ENCODE data around the gene SET. TPM values are rescaled to one million over a fixed set of nuclear protein-coding genes. Genes with fewer than 3 reads are reported as not detected.

Gene SET
- total RNA-seq, 1 donor from 2014 or later, result 382 TPM

DNA sequence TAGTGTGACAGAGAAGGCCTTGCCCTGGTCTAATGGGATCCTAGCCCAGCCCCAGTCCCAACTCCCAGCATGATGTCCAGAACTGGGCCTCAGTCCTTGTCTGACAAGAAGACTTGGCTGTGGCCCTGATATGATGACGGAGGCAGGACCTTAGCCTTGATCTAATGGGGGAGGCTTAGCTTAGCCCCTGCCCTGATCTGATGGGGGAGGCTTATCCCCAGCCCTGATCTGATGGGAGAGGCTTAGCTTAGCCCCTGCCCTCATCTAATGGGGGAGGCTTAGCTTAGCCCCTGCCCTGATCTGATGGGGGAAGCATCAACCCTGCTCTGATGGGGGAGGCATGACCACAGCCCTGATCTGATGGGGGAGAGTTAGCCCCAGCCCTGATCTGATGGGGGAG, 17.0 kb downstream of the SET start:
- DNase-seq (ENCODE audit: extremely low spot score, unreplicated experiment), result no peak
- no peak overlapping the region for H3K27ac Mint-ChIP-seq (ENCODE audit: unreplicated experiment)
- H3K27me3 Mint-ChIP-seq (ENCODE audit: unreplicated experiment), result no peaks in the 10 kb centered on the region
- H3K4me1 Mint-ChIP-seq (ENCODE audit: unreplicated experiment), result peaks cover 10% of the 10 kb centered on the region
- H3K9me3 Mint-ChIP-seq (ENCODE audit: unreplicated experiment), result no peaks in the 10 kb centered on the region
- no peak overlapping the region for H3K4me3 Mint-ChIP-seq (ENCODE audit: unreplicated experiment)
- no peaks in the 10 kb centered on the region for H3K36me3 Mint-ChIP-seq (ENCODE audit: unreplicated experiment)
- TF ChIP-seq, protein P1, sequence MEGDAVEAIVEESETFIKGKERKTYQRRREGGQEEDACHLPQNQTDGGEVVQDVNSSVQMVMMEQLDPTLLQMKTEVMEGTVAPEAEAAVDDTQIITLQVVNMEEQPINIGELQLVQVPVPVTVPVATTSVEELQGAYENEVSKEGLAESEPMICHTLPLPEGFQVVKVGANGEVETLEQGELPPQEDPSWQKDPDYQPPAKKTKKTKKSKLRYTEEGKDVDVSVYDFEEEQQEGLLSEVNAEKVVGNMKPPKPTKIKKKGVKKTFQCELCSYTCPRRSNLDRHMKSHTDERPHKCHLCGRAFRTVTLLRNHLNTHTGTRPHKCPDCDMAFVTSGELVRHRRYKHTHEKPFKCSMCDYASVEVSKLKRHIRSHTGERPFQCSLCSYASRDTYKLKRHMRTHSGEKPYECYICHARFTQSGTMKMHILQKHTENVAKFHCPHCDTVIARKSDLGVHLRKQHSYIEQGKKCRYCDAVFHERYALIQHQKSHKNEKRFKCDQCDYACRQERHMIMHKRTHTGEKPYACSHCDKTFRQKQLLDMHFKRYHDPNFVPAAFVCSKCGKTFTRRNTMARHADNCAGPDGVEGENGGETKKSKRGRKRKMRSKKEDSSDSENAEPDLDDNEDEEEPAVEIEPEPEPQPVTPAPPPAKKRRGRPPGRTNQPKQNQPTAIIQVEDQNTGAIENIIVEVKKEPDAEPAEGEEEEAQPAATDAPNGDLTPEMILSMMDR (IDR thresholded peaks at IDR 0.05), result no peak

DNA sequence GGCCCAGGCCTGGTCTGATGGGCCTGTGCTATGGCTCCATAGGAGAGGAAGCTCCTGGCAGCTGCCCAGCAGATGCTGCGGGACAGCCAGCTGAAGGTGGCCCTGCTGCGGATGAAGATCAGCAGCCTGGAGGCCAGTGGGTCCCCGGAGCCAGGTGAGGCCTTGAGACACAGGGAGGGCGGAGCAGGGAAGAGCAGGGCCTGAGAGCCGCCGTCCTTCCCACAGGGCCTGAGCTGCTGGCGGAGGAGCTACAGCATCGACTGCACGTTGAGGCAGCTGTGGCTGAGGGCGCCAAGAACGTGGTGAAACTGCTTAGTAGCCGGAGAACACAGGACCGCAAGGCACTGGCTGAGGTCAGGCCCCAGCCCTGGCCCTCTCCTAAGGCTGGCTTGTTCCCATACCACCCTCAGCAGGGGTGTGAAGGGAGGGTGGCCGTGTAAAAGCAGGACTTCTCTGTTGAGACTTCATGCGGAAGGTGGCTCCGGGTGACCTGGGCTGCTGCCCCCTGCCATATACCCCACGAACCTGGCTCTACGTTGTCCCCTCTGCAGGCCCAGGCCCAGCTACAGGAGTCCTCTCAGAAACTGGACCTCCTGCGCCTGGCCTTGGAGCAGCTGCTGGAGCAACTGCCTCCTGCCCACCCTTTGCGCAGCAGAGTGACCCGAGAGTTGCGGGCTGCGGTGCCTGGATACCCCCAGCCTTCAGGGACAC, 17.8 kb downstream of the SET start:
- H3K27me3 Mint-ChIP-seq (ENCODE audit: unreplicated experiment), result no peaks in the 10 kb centered on the region
- H3K36me3 Mint-ChIP-seq (ENCODE audit: unreplicated experiment), result no peaks in the 10 kb centered on the region
- no peak for DNase-seq (ENCODE audit: extremely low spot score, unreplicated experiment)
- no peak overlapping the region for H3K4me3 Mint-ChIP-seq (ENCODE audit: unreplicated experiment)
- H3K27ac Mint-ChIP-seq (ENCODE audit: unreplicated experiment), result no peak overlapping the region
- no peaks in the 10 kb centered on the region for H3K9me3 Mint-ChIP-seq (ENCODE audit: unreplicated experiment)
- peaks cover 5% of the 10 kb centered on the region for H3K4me1 Mint-ChIP-seq (ENCODE audit: unreplicated experiment)
- TF ChIP-seq, protein P1 (IDR thresholded peaks at IDR 0.05), result no peak

GRCh38 chr9:128707446-128707845, 18.4 kb downstream of the SET start:
- no peaks in the 10 kb centered on the region for H3K27me3 Mint-ChIP-seq (ENCODE audit: unreplicated experiment)
- H3K27ac Mint-ChIP-seq (ENCODE audit: unreplicated experiment), result no peak overlapping the region
- H3K4me1 Mint-ChIP-seq (ENCODE audit: unreplicated experiment), result peaks cover 5% of the 10 kb centered on the region
- TF ChIP-seq, protein P1 (IDR thresholded peaks at IDR 0.05), result no peak
- no peak overlapping the region for H3K4me3 Mint-ChIP-seq (ENCODE audit: unreplicated experiment)
- H3K9me3 Mint-ChIP-seq (ENCODE audit: unreplicated experiment), result no peaks in the 10 kb centered on the region
- DNase-seq (ENCODE audit: extremely low spot score, unreplicated experiment), result no peak
- no peaks in the 10 kb centered on the region for H3K36me3 Mint-ChIP-seq (ENCODE audit: unreplicated experiment)

GRCh38 chr9:128712451-128713410, 23.7 kb downstream of the SET start:
- TF ChIP-seq, protein P1 (IDR thresholded peaks at IDR 0.05), result no peak
- H3K36me3 Mint-ChIP-seq (ENCODE audit: unreplicated experiment), result peaks cover 2% of the 10 kb centered on the region
- no peaks in the 10 kb centered on the region for H3K9me3 Mint-ChIP-seq (ENCODE audit: unreplicated experiment)
- H3K4me1 Mint-ChIP-seq (ENCODE audit: unreplicated experiment), result no peaks in the 10 kb centered on the region
- no peak overlapping the region for H3K27ac Mint-ChIP-seq (ENCODE audit: unreplicated experiment)
- DNase-seq (ENCODE audit: extremely low spot score, unreplicated experiment), result no peak
- no peaks in the 10 kb centered on the region for H3K27me3 Mint-ChIP-seq (ENCODE audit: unreplicated experiment)
- no peak overlapping the region for H3K4me3 Mint-ChIP-seq (ENCODE audit: unreplicated experiment)

DNA sequence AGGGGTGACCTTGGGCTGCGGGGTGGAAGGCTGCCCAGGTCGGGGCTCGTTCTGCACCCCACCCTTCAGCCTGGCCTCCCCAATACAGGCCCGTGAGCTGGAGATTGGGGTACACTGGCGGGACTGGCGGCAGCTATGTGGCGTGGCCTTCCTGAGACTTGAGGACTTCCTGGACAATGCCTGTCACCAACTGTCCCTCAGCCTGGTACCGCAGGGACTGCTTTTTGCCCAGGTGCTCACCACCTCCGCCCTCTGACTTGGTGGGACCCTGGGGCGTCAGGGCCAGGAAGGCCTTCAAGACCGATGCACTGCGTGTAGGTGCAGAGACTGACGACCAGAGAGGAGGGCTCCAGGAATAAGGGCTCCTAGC, 24.4 kb downstream of the SET start:
- Mint-ChIP-seq H3K36me3 (ENCODE audit: unreplicated experiment) (peaks cover 2% of the 10 kb centered on the region), H3K27me3 (ENCODE audit: unreplicated experiment) (no peaks in the 10 kb centered on the region), H3K27ac (ENCODE audit: unreplicated experiment) (no peak overlapping the region), H3K9me3 (ENCODE audit: unreplicated experiment) (no peaks in the 10 kb centered on the region), H3K4me3 (ENCODE audit: unreplicated experiment) (no peak overlapping the region), H3K4me1 (ENCODE audit: unreplicated experiment) (no peaks in the 10 kb centered on the region)
- DNase-seq (ENCODE audit: extremely low spot score, unreplicated experiment), result no peak
- TF ChIP-seq, protein P1 (IDR thresholded peaks at IDR 0.05), result no peak

All from osteocyte (in vitro differentiated cells).